ENCODE measurements around the gene OR4E1.

- TF ChIP-seq, protein P1, sequence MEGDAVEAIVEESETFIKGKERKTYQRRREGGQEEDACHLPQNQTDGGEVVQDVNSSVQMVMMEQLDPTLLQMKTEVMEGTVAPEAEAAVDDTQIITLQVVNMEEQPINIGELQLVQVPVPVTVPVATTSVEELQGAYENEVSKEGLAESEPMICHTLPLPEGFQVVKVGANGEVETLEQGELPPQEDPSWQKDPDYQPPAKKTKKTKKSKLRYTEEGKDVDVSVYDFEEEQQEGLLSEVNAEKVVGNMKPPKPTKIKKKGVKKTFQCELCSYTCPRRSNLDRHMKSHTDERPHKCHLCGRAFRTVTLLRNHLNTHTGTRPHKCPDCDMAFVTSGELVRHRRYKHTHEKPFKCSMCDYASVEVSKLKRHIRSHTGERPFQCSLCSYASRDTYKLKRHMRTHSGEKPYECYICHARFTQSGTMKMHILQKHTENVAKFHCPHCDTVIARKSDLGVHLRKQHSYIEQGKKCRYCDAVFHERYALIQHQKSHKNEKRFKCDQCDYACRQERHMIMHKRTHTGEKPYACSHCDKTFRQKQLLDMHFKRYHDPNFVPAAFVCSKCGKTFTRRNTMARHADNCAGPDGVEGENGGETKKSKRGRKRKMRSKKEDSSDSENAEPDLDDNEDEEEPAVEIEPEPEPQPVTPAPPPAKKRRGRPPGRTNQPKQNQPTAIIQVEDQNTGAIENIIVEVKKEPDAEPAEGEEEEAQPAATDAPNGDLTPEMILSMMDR (conservative IDR thresholded peaks at IDR 0.05): no peak
- TF ChIP-seq ZFX (IDR thresholded peaks at IDR 0.05): no peak
Measured at GRCh38 chr14:21704338-21704737, 30.7 kb upstream of the OR4E1 start.

All from C4-2B (cell line).